HCT116 (cell line): ENCODE data around the gene MCEMP1. TPM values are rescaled to one million over a fixed set of nuclear protein-coding genes. Genes with fewer than 3 reads are reported as not detected.

ENCODE experiments used
- ATAC-seq: fragments of 200-7000 bp; cut with Tn5 transposase; 2 replicates; pipeline ENCODE4 v1.9.1; 2020; ENCODE audit warnings: mild to moderate bottlenecking, moderate library complexity
- BruUV-seq: library from RNA; stranded (reverse); fragments of 400-500 nt; replicated peaks from 2 replicates; lab custom pipeline; 2021; lab: Mats Ljungman, UMichigan
- CTCF ChIA-PET: fragments of 300-600 bp; sonication (Branson Sonifier 250); formaldehyde crosslinking; loops from one replicate; lab custom pipeline; 2021; ENCODE audit warnings: antibody characterized with exemption; lab: Charles Lee
- POLR2A ChIA-PET: fragments of 300-600, 350-600 bp; sonication (Branson Sonifier 250); formaldehyde crosslinking; loops from one replicate; lab custom pipeline; 2021; ENCODE audit warnings: antibody characterized with exemption; lab: Charles Lee
- RAD21 ChIA-PET, 2 experiments: fragments of 300-600 bp; sonication (Branson Sonifier 250); formaldehyde crosslinking; loops; one replicate each; lab custom pipeline; 2023; ENCODE audit warnings: low total read pairs in 2 of 2; ENCODE audit not compliant: uncharacterized antibody in 2 of 2, unreplicated experiment in 2 of 2, low non-redundant PET in 1 of 2; lab: Charles Lee
- DNase-seq: peaks from one replicate; pipeline ENCODE4 v3.0.0-alpha.2; 2010; ENCODE audit warnings: low read depth, low spot score
- H2AFZ ChIP-seq: fragments of 200-600 bp; shearing (Covaris generic), sonication (generic); 2 replicates; pipeline ENCODE4 v1.6.1; 2017; ENCODE audit warnings: low read depth, mixed run types, mixed read lengths, antibody characterized with exemption, low read length; ENCODE audit not compliant: poor library complexity, severe bottlenecking
- H3K27ac ChIP-seq: 2 replicates; pipeline ENCODE4 v1.5.1; 2012; ENCODE audit warnings: low read depth, low read length
- H3K27me3 ChIP-seq: fragments of 200-600 bp; sonication (generic); 2 replicates; pipeline ENCODE4 v1.6.1; 2016; ENCODE audit warnings: mixed run types, low read length, mixed read lengths; ENCODE audit not compliant: insufficient read depth
- H3K36me3 ChIP-seq, 2 experiments: fragments of 200-500 bp in 1 of 2; fragments of 200-600 bp in 1 of 2; sonication (Bioruptor generic) in 1 of 2; sonication (generic) in 1 of 2; 2 replicates each; pipeline versions ENCODE4 v1.5.1 to v1.6.1; 2014 to 2016; ENCODE audit warnings: low read length in 2 of 2, inconsistent platforms in 1 of 2, mixed read lengths in 1 of 2, mixed run types in 1 of 2; ENCODE audit not compliant: insufficient read depth in 2 of 2, control insufficient read depth in 1 of 2
- H3K4me1 ChIP-seq, 2 experiments: fragments of 200-600 bp in 1 of 2; sonication (generic) in 1 of 2; 2 replicates each; pipeline versions ENCODE4 v1.5.1 to v1.6.1; 2012 to 2017; ENCODE audit warnings: low read length in 2 of 2, inconsistent platforms in 1 of 2, mild to moderate bottlenecking in 1 of 2, mixed read lengths in 1 of 2, mixed run types in 1 of 2, moderate library complexity in 1 of 2; ENCODE audit not compliant: insufficient read depth in 2 of 2, control insufficient read depth in 1 of 2
- H3K4me2 ChIP-seq: fragments of 200-600 bp; sonication (generic); 2 replicates; pipeline ENCODE4 v1.6.1; 2017; ENCODE audit warnings: mixed run types, low read length, mixed read lengths
- H3K4me3 ChIP-seq, 2 experiments: fragments of 200-600 bp in 1 of 2; sonication (generic) in 1 of 2; replicated peaks in 1 of 2; 2 replicates each; pipeline ENCODE4 v1.5.1; 2011 to 2016; ENCODE audit warnings: low read length in 2 of 2, control low read depth in 1 of 2, low read depth in 1 of 2, mild to moderate bottlenecking in 1 of 2, mixed read lengths in 1 of 2, mixed run types in 1 of 2
- H3K79me2 ChIP-seq: fragments of 200-600 bp; sonication (generic); 2 replicates; pipeline ENCODE4 v1.6.1; 2017; ENCODE audit warnings: mild to moderate bottlenecking, mixed run types, low read length, moderate library complexity, mixed read lengths; ENCODE audit not compliant: insufficient read depth
- H3K9ac ChIP-seq: fragments of 200-600 bp; sonication (generic); 2 replicates; pipeline ENCODE4 v1.6.1; 2016; ENCODE audit warnings: low read length, mixed read lengths
- H3K9me2 ChIP-seq: fragments of 200-600 bp; sonication (generic), shearing (Covaris generic); 2 replicates; pipeline ENCODE4 v1.6.1; 2017; ENCODE audit warnings: mixed run types, mild to moderate bottlenecking, moderate library complexity; ENCODE audit not compliant: insufficient read depth
- H3K9me3 ChIP-seq, 2 experiments: fragments of 200-500 bp in 1 of 2; fragments of 200-600 bp in 1 of 2; sonication (Bioruptor generic) in 1 of 2; sonication (generic) in 1 of 2; 2 replicates each; pipeline ENCODE4 v1.6.1; 2014 to 2017; ENCODE audit warnings: low read length in 2 of 2, mixed read lengths in 2 of 2, inconsistent platforms in 1 of 2, low read depth in 1 of 2, mild to moderate bottlenecking in 1 of 2, mixed run types in 1 of 2, moderate library complexity in 1 of 2; ENCODE audit not compliant: control insufficient read depth in 1 of 2, insufficient read depth in 1 of 2
- H4K20me1 ChIP-seq: fragments of 200-600 bp; sonication (generic), shearing (Covaris generic); 2 replicates; pipeline ENCODE4 v1.6.1; 2017; ENCODE audit warnings: mixed run types, mild to moderate bottlenecking, moderate library complexity; ENCODE audit not compliant: insufficient read depth
- ATF3 ChIP-seq: IDR thresholded peaks from 2 replicates; pipeline ENCODE4 v1.6.1; 2012
- CBX3 ChIP-seq: IDR thresholded peaks from 2 replicates; pipeline ENCODE4 v1.6.1; 2012; ENCODE audit warnings: low read depth
- EGR1 ChIP-seq: IDR thresholded peaks from 2 replicates; pipeline ENCODE4 v1.6.1; 2012; ENCODE audit warnings: low read depth
- ELF1 ChIP-seq: IDR thresholded peaks from 2 replicates; pipeline ENCODE4 v1.6.1; 2012; ENCODE audit warnings: low read depth, borderline replicate concordance
- EZH2 ChIP-seq: fragments of 200-600 bp; sonication (generic); IDR thresholded peaks from 2 replicates; pipeline ENCODE4 v1.6.1; 2017; ENCODE audit warnings: antibody characterized with exemption, mixed run types
- EZH2phosphoT487 ChIP-seq: fragments of 200-600 bp; IDR thresholded peaks from 2 replicates; pipeline ENCODE4 v1.6.1; 2018; ENCODE audit warnings: antibody characterized with exemption, borderline replicate concordance
- FOSL1 ChIP-seq: IDR thresholded peaks from 2 replicates; pipeline ENCODE4 v1.6.1; 2012; ENCODE audit warnings: low read depth
- JUND ChIP-seq: IDR thresholded peaks from 2 replicates; pipeline ENCODE4 v1.6.1; 2012
- POLR2A ChIP-seq: IDR thresholded peaks from 2 replicates; pipeline ENCODE4 v1.7.0; 2011; ENCODE audit warnings: borderline replicate concordance; ENCODE audit not compliant: insufficient read depth, insufficient read length; ENCODE audit errors: extremely low read depth
- RAD21 ChIP-seq: IDR thresholded peaks from 2 replicates; pipeline ENCODE4 v1.6.1; 2012; ENCODE audit warnings: low read depth, mild to moderate bottlenecking
- SP1 ChIP-seq: IDR thresholded peaks from 2 replicates; pipeline ENCODE4 v1.6.1; 2012; ENCODE audit warnings: low read depth
- SRF ChIP-seq: IDR thresholded peaks from 2 replicates; pipeline ENCODE4 v1.6.1; 2012; ENCODE audit warnings: low read depth
- TCF7L2 ChIP-seq: IDR thresholded peaks from 2 replicates; pipeline ENCODE4 v1.7.0; 2011; ENCODE audit warnings: borderline replicate concordance, inconsistent platforms; ENCODE audit not compliant: insufficient read depth, insufficient read length; ENCODE audit errors: extremely low read depth
- YY1 ChIP-seq: IDR thresholded peaks from 2 replicates; pipeline ENCODE4 v1.6.1; 2011; ENCODE audit warnings: low read length, low read depth, moderate library complexity, mild to moderate bottlenecking; ENCODE audit not compliant: insufficient replicate concordance; ENCODE audit errors: extremely low read depth
- ZFX ChIP-seq: fragments of 450-650 bp; IDR thresholded peaks from 2 replicates; pipeline ENCODE4 v1.6.1; 2017
- ZNF274 ChIP-seq: fragments of 200-500 bp; sonication (Bioruptor generic); IDR thresholded peaks from 2 replicates; pipeline ENCODE4 v1.6.1; 2014; ENCODE audit warnings: mild to moderate bottlenecking, low read depth, low read length, inconsistent platforms
- intact Hi-C: fragments of 100-400 bp; cut with micrococcal nuclease; formaldehyde crosslinking; loops from 2 replicates; pipeline ENCODE4 v1.10.0; 2022
- total RNA-seq: library from RNA; stranded (reverse); gene quantifications from one replicate; pipeline ENCODE4 v1.2.1, GENCODE V29; 2021; ENCODE audit not compliant: unreplicated experiment
- TF ChIP-seq, protein P1 (sequence below): IDR thresholded peaks from 2 replicates; pipeline ENCODE4 v1.6.1; 2012
- TF ChIP-seq, protein P2 (sequence below): IDR thresholded peaks from 2 replicates; pipeline ENCODE4 v1.6.1; 2012; ENCODE audit warnings: low read depth

The MCEMP1 gene
- total RNA-seq, 1 experiment from 2014 or later: not detected

DNA sequence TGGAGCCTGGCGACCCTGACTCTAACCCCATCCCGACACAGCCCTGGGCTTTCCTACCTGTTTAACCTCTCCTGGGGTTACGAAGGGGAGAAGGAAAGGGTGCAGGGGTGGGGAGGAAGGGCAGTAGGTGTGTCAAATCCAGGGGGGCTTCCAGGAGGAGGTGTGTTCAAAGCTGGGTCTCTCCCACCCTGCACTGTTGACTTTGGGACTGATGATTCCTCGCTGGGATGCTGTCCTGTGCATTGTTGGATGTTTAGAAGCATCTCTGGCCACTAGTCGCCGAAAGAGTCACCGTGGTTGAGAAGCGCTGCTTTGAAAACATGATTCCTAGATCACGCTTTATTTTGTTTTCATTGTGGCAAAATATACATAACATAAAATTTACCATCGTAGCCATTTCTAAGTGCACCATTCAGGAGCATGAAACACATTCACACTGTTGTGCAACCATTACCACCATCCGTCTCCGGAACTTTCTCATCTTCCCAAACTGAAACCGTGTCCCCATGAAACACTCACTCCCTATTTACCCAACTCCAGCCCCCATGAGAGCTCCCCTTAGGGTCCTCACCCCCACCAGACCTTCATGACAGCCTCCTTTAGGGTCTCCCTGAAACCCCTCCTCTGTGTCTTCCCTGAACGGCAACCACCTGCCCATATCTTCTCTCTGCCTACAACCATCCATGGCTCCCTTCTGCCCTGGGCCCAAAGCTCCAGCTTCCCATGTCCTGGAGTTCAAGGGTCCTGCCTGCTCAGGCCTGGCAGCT lies 29.5 kb downstream of the MCEMP1 start:
- Histone ChIP-seq H4K20me1 (no peaks in the 10 kb centered on the region), H3K9me3 (no peaks in the 10 kb centered on the region), H3K27me3 (no peaks in the 10 kb centered on the region), H3K4me3 (no peak overlapping the region), H3K4me2 (no peak overlapping the region), H3K9ac (no peak overlapping the region)
- ChIA-PET POLR2A (no interaction called here), RAD21 (no interaction called here), CTCF (no interaction called here)
- no peak for ATAC-seq
- BruUV-seq: no TSS peak
- TF ChIP-seq EGR1: no peak
- no peak for TF ChIP-seq EZH2phosphoT487
- no peak for TF ChIP-seq ZNF274
- TF ChIP-seq ATF3: no peak
- no peak for TF ChIP-seq POLR2A
- TF ChIP-seq, protein P1, sequence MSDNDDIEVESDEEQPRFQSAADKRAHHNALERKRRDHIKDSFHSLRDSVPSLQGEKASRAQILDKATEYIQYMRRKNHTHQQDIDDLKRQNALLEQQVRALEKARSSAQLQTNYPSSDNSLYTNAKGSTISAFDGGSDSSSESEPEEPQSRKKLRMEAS: no peak
- TF ChIP-seq SRF: no peak
- no peak for TF ChIP-seq SP1
- no peak for TF ChIP-seq CBX3
- TF ChIP-seq JUND: no peak
- TF ChIP-seq ELF1: no peak
- TF ChIP-seq YY1: no peak
- no peak for TF ChIP-seq ZFX
- TF ChIP-seq RAD21: no peak
- TF ChIP-seq EZH2: no peak
- TF ChIP-seq, protein P2, sequence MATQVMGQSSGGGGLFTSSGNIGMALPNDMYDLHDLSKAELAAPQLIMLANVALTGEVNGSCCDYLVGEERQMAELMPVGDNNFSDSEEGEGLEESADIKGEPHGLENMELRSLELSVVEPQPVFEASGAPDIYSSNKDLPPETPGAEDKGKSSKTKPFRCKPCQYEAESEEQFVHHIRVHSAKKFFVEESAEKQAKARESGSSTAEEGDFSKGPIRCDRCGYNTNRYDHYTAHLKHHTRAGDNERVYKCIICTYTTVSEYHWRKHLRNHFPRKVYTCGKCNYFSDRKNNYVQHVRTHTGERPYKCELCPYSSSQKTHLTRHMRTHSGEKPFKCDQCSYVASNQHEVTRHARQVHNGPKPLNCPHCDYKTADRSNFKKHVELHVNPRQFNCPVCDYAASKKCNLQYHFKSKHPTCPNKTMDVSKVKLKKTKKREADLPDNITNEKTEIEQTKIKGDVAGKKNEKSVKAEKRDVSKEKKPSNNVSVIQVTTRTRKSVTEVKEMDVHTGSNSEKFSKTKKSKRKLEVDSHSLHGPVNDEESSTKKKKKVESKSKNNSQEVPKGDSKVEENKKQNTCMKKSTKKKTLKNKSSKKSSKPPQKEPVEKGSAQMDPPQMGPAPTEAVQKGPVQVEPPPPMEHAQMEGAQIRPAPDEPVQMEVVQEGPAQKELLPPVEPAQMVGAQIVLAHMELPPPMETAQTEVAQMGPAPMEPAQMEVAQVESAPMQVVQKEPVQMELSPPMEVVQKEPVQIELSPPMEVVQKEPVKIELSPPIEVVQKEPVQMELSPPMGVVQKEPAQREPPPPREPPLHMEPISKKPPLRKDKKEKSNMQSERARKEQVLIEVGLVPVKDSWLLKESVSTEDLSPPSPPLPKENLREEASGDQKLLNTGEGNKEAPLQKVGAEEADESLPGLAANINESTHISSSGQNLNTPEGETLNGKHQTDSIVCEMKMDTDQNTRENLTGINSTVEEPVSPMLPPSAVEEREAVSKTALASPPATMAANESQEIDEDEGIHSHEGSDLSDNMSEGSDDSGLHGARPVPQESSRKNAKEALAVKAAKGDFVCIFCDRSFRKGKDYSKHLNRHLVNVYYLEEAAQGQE: no peak
- TF ChIP-seq TCF7L2: no peak
- no peak for TF ChIP-seq FOSL1
- TF ChIP-seq, all 23 proteins: peak for 0
- no peak overlapping the region for H2AFZ ChIP-seq
- no peaks in the 10 kb centered on the region for H3K4me1 ChIP-seq
- no peak for DNase-seq
- no peaks in the 10 kb centered on the region for H3K36me3 ChIP-seq
- H3K79me2 ChIP-seq: no peaks in the 10 kb centered on the region
- no peaks in the 10 kb centered on the region for H3K9me2 ChIP-seq
- H3K27ac ChIP-seq: no peak overlapping the region
- intact Hi-C loops: no loop called here
